ENCODE measurements around the gene HID1.

Gene HID1

GRCh38 chr17:74977802-74978201 is 5.2 kb upstream of the HID1 start:
- TF ChIP-seq TEAD4 (IDR thresholded peaks at IDR 0.05), result no peak

GRCh38 chr17:74975943-74976342 is 3.4 kb upstream of the HID1 start:
- TF ChIP-seq FOXM1 (IDR thresholded peaks at IDR 0.05; ENCODE audit: borderline replicate concordance, low read depth) (no peak), YY1 (IDR thresholded peaks at IDR 0.05; ENCODE audit: low read depth) (no peak), EP300 (IDR thresholded peaks at IDR 0.05; ENCODE audit: borderline replicate concordance) (no peak), CREB1 (IDR thresholded peaks at IDR 0.05; ENCODE audit: low read depth) (no peak), TAF1 (IDR thresholded peaks at IDR 0.05; ENCODE audit: low read depth) (no peak), RAD21 (IDR thresholded peaks at IDR 0.05; ENCODE audit: low read depth) (no peak), NFIC (IDR thresholded peaks at IDR 0.05) (no peak), TCF12 (IDR thresholded peaks at IDR 0.05; ENCODE audit: low read depth) (no peak), EGR1 (IDR thresholded peaks at IDR 0.05) (no peak), TEAD4 (IDR thresholded peaks at IDR 0.05) (no peak), ZBTB7A (IDR thresholded peaks at IDR 0.05; ENCODE audit: low read depth) (no peak)
- TF ChIP-seq, protein P1, sequence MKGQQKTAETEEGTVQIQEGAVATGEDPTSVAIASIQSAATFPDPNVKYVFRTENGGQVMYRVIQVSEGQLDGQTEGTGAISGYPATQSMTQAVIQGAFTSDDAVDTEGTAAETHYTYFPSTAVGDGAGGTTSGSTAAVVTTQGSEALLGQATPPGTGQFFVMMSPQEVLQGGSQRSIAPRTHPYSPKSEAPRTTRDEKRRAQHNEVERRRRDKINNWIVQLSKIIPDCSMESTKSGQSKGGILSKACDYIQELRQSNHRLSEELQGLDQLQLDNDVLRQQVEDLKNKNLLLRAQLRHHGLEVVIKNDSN (IDR thresholded peaks at IDR 0.05), result no peak
- TF ChIP-seq, protein P2, sequence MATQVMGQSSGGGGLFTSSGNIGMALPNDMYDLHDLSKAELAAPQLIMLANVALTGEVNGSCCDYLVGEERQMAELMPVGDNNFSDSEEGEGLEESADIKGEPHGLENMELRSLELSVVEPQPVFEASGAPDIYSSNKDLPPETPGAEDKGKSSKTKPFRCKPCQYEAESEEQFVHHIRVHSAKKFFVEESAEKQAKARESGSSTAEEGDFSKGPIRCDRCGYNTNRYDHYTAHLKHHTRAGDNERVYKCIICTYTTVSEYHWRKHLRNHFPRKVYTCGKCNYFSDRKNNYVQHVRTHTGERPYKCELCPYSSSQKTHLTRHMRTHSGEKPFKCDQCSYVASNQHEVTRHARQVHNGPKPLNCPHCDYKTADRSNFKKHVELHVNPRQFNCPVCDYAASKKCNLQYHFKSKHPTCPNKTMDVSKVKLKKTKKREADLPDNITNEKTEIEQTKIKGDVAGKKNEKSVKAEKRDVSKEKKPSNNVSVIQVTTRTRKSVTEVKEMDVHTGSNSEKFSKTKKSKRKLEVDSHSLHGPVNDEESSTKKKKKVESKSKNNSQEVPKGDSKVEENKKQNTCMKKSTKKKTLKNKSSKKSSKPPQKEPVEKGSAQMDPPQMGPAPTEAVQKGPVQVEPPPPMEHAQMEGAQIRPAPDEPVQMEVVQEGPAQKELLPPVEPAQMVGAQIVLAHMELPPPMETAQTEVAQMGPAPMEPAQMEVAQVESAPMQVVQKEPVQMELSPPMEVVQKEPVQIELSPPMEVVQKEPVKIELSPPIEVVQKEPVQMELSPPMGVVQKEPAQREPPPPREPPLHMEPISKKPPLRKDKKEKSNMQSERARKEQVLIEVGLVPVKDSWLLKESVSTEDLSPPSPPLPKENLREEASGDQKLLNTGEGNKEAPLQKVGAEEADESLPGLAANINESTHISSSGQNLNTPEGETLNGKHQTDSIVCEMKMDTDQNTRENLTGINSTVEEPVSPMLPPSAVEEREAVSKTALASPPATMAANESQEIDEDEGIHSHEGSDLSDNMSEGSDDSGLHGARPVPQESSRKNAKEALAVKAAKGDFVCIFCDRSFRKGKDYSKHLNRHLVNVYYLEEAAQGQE (IDR thresholded peaks at IDR 0.05; ENCODE audit: low read depth), result no peak

GRCh38 chr17:74972973-74973328 is 392 bp upstream of the HID1 start:
- TF ChIP-seq CREB1 (IDR thresholded peaks at IDR 0.05; ENCODE audit: low read depth) (no peak), TCF12 (IDR thresholded peaks at IDR 0.05; ENCODE audit: low read depth) (no peak), NFIC (IDR thresholded peaks at IDR 0.05) (no peak), RAD21 (IDR thresholded peaks at IDR 0.05; ENCODE audit: low read depth) (no peak), MAX (IDR thresholded peaks at IDR 0.05) (no peak)
- TF ChIP-seq, protein P2 (IDR thresholded peaks at IDR 0.05; ENCODE audit: low read depth), result no peak

DNA sequence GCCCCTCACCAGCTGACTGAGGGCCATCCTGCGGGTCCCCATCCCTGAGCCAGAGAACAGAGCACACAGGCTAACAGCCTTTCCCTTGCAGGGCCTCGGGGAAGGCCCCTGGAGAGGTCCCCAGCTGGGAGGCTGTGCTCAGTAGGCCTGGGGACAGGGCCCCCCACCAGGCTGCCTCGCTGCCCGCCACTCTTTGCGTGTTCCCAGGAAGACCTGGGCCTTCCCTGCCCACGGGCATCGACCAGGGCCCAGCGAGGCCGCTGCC is 785 bp downstream of the HID1 start:
- TF ChIP-seq EP300 (IDR thresholded peaks at IDR 0.05; ENCODE audit: borderline replicate concordance) (no peak), ZBTB7A (IDR thresholded peaks at IDR 0.05; ENCODE audit: low read depth) (no peak; the same call in 1 of the 2 replicates), YY1 (IDR thresholded peaks at IDR 0.05; ENCODE audit: low read depth) (no peak), CEBPB (IDR thresholded peaks at IDR 0.05) (no peak), RAD21 (IDR thresholded peaks at IDR 0.05; ENCODE audit: low read depth) (no peak), EGR1 (IDR thresholded peaks at IDR 0.05) (no peak), TEAD4 (IDR thresholded peaks at IDR 0.05) (no peak), FOXM1 (IDR thresholded peaks at IDR 0.05; ENCODE audit: borderline replicate concordance, low read depth) (no peak), MAX (IDR thresholded peaks at IDR 0.05) (no peak), NFIC (IDR thresholded peaks at IDR 0.05) (no peak)
- TF ChIP-seq, protein P2 (IDR thresholded peaks at IDR 0.05; ENCODE audit: low read depth), result no peak

GRCh38 chr17:74971069-74971841 is 1.3 kb downstream of the HID1 start:
- no peak for TF ChIP-seq FOXM1 (IDR thresholded peaks at IDR 0.05; ENCODE audit: borderline replicate concordance, low read depth)
- TF ChIP-seq YY1 (IDR thresholded peaks at IDR 0.05; ENCODE audit: low read depth), result no peak
- no peak for TF ChIP-seq TAF1 (IDR thresholded peaks at IDR 0.05; ENCODE audit: low read depth)
- no peak for TF ChIP-seq CREB1 (IDR thresholded peaks at IDR 0.05; ENCODE audit: low read depth)
- TF ChIP-seq, protein P1 (IDR thresholded peaks at IDR 0.05), result no peak
- no peak for TF ChIP-seq EP300 (IDR thresholded peaks at IDR 0.05; ENCODE audit: borderline replicate concordance)
- no peak for TF ChIP-seq TEAD4 (IDR thresholded peaks at IDR 0.05)
- no peak for TF ChIP-seq NFIC (IDR thresholded peaks at IDR 0.05)
- no peak for TF ChIP-seq MAX (IDR thresholded peaks at IDR 0.05)
- TF ChIP-seq TCF12 (IDR thresholded peaks at IDR 0.05; ENCODE audit: low read depth), result no peak
- TF ChIP-seq RAD21 (IDR thresholded peaks at IDR 0.05; ENCODE audit: low read depth), result no peak
- TF ChIP-seq CEBPB (IDR thresholded peaks at IDR 0.05), result no peak
- TF ChIP-seq, protein P2 (IDR thresholded peaks at IDR 0.05; ENCODE audit: low read depth), result no peak
- no peak for TF ChIP-seq ZBTB7A (IDR thresholded peaks at IDR 0.05; ENCODE audit: low read depth)

Measured in Ishikawa (cell line).